Endothelial cell (in vitro differentiated cells): ENCODE results near the gene ANKRD13D. TPM values are rescaled to one million over a fixed set of nuclear protein-coding genes. Genes with fewer than 3 reads are reported as not detected.

Experiments
- DNase-seq: peaks from one replicate; pipeline ENCODE4 v3.0.0; 2021; ENCODE audit warnings: low spot score
- H3K27ac Mint-ChIP-seq: one replicate; pipeline ENCODE4 v1.8.0; 2021; ENCODE audit warnings: mixed read lengths, inconsistent platforms; ENCODE audit not compliant: unreplicated experiment
- H3K27me3 Mint-ChIP-seq: one replicate; pipeline ENCODE4 v1.8.0; 2021; ENCODE audit warnings: mild to moderate bottlenecking, moderate library complexity, mixed read lengths, inconsistent platforms; ENCODE audit not compliant: unreplicated experiment
- H3K36me3 Mint-ChIP-seq: one replicate; pipeline ENCODE4 v1.8.0; 2021; ENCODE audit warnings: mild to moderate bottlenecking, low read depth, mixed read lengths, inconsistent platforms; ENCODE audit not compliant: unreplicated experiment
- H3K4me1 Mint-ChIP-seq: one replicate; pipeline ENCODE4 v1.8.0; 2021; ENCODE audit warnings: mild to moderate bottlenecking, mixed read lengths, inconsistent platforms; ENCODE audit not compliant: unreplicated experiment
- H3K4me3 Mint-ChIP-seq: one replicate; pipeline ENCODE4 v1.8.0; 2021; ENCODE audit warnings: mild to moderate bottlenecking, mixed read lengths, inconsistent platforms; ENCODE audit not compliant: unreplicated experiment
- H3K9me3 Mint-ChIP-seq: one replicate; pipeline ENCODE4 v1.8.0; 2021; ENCODE audit warnings: mixed read lengths, inconsistent platforms; ENCODE audit not compliant: unreplicated experiment
- CTCF ChIP-seq: fragments of 200-600 bp; sonication (generic); IDR thresholded peaks from one replicate; pipeline ENCODE4 v1.5.0; 2021; ENCODE audit warnings: antibody characterized with exemption; ENCODE audit not compliant: unreplicated experiment
- total RNA-seq: library from RNA; stranded (reverse); fragmentation: NEBNext Ultra II Directional; extraction: Animal tissue kit (Norgen Biotek cat#: 25700); gene quantifications from one replicate; pipeline ENCODE4 v1.2.1, GENCODE V29; 2021; ENCODE audit not compliant: unreplicated experiment

Gene ANKRD13D
- total RNA-seq, 1 donor from 2014 or later, result 65.1 TPM

GRCh38 chr11:67268081-67268961 is 20.8 kb upstream of the ANKRD13D start:
- peak overlapping the region; percentile 40 for H3K27ac Mint-ChIP-seq
- peaks cover 53% of the 10 kb centered on the region for H3K4me1 Mint-ChIP-seq
- peak overlapping the region; percentile 89 for H3K4me3 Mint-ChIP-seq
- no peak for DNase-seq
- no peak for TF ChIP-seq CTCF
- H3K27me3 Mint-ChIP-seq, result peaks cover 22% of the 10 kb centered on the region
- H3K36me3 Mint-ChIP-seq, result peaks cover 13% of the 10 kb centered on the region
- no peaks in the 10 kb centered on the region for H3K9me3 Mint-ChIP-seq

- DNase-seq, result no peak
- peaks cover 13% of the 10 kb centered on the region for H3K36me3 Mint-ChIP-seq
- no peaks in the 10 kb centered on the region for H3K9me3 Mint-ChIP-seq
- no peak for TF ChIP-seq CTCF
- no peak overlapping the region for H3K27ac Mint-ChIP-seq
- no peak overlapping the region for H3K4me3 Mint-ChIP-seq
- H3K4me1 Mint-ChIP-seq, result peaks cover 52% of the 10 kb centered on the region
- peaks cover 22% of the 10 kb centered on the region for H3K27me3 Mint-ChIP-seq
These were observed 20.2 kb upstream of the ANKRD13D start for GRCh38 chr11:67268962-67269268.

GRCh38 chr11:67269401-67270255 is 19.5 kb upstream of the ANKRD13D start:
- peak overlapping the region; percentile 92 for H3K27ac Mint-ChIP-seq
- peaks cover 55% of the 10 kb centered on the region for H3K4me1 Mint-ChIP-seq
- no peak for TF ChIP-seq CTCF
- peaks cover 13% of the 10 kb centered on the region for H3K36me3 Mint-ChIP-seq
- H3K27me3 Mint-ChIP-seq, result peaks cover 22% of the 10 kb centered on the region
- DNase-seq, result no peak
- peak overlapping the region; percentile 87 for H3K4me3 Mint-ChIP-seq
- H3K9me3 Mint-ChIP-seq, result no peaks in the 10 kb centered on the region

DNA sequence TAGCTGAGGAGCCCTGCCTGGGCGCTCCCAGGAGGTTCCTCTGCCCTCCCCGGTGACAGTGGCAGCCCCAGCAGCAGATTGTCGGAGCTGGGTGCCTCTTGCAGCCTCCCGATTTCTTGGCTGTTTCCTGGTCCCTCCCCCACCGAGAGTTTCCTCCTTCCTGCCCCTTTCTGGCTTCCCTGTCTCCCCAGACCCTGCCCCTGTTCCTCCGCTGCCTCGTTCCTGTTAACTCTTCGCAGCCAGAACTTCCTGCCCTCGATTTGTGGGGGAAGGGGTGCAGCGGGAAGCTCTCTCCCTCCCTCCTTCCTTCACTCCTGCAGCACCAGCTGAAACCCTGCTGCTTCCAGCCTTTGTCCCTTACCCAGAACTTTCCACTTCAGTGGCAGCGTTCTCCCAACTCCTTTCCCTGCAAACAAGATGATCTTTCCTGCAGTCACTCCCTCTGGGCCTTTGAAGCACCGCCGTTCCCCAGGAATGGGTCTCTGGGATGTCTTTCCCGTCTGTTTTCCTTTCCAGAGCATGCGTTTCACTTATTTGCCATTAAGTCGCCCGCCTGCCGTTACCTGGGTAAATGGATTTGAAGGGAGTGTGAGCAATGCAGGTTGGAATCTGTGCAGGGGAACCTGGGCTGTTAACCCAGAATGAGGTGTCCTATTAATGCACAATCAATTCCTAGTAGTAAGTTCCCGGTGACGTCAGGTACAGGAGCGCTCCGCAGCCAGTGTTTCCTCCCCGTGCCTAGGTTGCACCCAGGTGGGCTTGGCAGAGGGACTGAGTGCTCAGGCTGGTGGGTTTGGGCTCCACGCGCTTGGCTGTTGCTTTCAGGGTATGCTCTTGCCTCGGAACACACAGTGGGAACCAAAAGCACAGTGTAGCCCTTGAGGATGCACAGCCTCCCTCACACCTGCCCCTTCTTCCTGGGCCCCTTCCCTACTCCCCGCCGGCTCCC is 18.6 kb upstream of the ANKRD13D start:
- H3K27ac Mint-ChIP-seq, result peak overlapping the region; percentile 92
- no peaks in the 10 kb centered on the region for H3K9me3 Mint-ChIP-seq
- no peak for TF ChIP-seq CTCF
- H3K4me1 Mint-ChIP-seq, result peaks cover 62% of the 10 kb centered on the region
- H3K27me3 Mint-ChIP-seq, result peaks cover 17% of the 10 kb centered on the region
- peak overlapping the region; percentile 87 for H3K4me3 Mint-ChIP-seq
- DNase-seq, result peak; percentile 67
- peaks cover 12% of the 10 kb centered on the region for H3K36me3 Mint-ChIP-seq
